Dermis microvascular lymphatic vessel endothelial cell (primary cell): Measurements from ENCODE around the gene ANKRD44. TPM values are rescaled to one million over a fixed set of nuclear protein-coding genes. Genes with fewer than 3 reads are reported as not detected.

Source experiments
- DNase-seq, 2 donors: peaks; one replicate each; pipeline versions ENCODE4 v3.0.0 to v3.0.0-alpha.2; 2010; ENCODE audit warnings: low read depth in 2 of 2
- total RNA-seq: library from RNA; depleted of rRNA; stranded (reverse); fragments of >200 nt; gene quantifications from 2 replicates; pipeline ENCODE4 v1.2.1, GENCODE V29; 2014

The ANKRD44 gene
- total RNA-seq, 1 donor from 2014 or later: 3.6 TPM

DNA sequence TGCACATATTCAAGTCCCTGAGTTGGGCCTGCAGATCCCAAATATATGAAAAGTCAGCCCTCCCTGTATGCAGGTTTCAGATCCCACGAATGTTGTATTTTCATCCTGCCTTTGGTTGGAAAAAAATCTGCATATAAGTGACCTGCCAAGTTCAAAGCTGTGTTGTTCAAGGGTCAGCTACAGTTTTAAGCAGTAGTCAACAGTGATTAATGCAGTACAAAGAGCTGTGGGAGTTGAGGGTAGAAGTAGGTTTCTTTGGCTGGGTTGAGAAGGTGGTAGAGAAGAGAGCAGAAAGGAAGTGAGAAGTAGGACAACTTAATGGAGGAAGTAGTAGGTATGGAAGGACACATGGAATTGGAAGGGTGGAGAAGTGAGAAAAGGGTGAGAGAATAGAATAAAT, 127.9 kb downstream of the ANKRD44 start:
- no peak for DNase-seq

DNA sequence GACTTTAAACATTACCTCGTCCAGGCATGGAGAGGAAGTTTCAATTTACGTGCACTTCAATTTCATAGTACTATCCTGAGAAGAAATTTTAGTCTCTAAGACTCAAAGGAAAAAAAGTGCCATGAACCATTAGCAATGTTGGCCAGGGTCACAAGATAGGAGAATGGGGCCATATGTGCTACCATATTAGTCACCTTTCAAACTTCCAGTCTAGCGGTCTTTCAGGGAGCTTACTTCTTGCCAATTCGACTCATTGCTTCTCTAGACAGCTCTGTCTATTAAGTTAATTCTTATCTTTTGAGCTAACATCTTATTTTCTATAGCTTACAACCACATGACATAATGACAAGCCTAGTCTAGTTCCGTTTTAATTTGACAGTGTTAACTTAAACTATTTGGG, 129.1 kb downstream of the ANKRD44 start:
- DNase-seq: no peak

DNA sequence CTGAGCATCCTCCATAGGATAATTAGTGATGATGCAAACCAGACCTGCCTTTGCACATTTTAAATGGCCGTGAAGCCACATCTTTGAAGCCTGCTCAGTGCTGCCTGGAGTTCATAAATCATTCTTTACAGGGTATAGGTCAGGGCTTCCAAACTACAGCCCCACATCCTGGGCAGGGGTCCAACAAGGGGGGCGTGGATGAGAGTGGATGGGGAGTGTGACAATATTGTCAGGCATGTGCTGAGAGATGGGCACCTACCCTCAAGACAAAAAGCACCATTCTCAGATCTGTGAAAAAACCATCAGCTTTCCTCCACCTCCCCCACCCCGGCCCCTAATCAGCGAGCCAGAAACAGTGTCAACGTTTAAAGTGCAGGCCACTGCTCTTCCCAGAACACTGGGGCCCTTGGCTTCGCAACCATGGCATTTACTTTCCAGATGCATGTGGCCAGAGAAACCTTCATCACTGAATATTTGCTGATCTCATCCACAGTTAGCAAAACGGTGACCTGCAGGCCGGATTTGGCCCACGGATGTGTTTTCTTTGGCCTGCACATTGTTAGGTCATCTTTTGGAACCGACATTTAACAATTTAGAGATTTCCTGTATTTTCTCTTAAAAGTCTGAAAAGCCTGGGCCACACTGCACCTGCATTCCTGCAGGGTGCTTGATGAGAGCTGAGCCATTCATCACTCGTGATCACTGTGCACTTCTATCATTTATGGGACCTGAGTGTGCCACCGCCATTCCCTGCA, 130.7 kb downstream of the ANKRD44 start:
- peak; percentile 67 to 87 for DNase-seq

DNA sequence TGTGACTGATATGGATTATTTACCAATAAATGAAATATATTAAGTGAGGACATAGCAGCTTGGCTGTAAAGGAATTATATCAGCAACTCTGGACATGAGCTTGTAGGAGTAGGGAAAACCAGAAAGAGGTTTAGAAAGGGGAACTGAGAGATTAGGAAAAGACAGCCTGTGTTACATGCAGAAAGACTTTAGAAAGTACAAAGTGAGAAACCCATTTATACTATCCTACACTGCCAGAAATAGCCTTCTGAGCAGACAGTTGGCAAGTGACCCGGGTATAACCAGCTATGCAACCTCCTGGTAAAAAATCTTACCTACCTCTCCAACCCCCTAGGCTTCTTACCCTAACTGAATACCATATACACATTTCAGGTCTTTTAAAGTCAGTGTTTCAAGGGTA, 134.1 kb downstream of the ANKRD44 start:
- no peak for DNase-seq

DNA sequence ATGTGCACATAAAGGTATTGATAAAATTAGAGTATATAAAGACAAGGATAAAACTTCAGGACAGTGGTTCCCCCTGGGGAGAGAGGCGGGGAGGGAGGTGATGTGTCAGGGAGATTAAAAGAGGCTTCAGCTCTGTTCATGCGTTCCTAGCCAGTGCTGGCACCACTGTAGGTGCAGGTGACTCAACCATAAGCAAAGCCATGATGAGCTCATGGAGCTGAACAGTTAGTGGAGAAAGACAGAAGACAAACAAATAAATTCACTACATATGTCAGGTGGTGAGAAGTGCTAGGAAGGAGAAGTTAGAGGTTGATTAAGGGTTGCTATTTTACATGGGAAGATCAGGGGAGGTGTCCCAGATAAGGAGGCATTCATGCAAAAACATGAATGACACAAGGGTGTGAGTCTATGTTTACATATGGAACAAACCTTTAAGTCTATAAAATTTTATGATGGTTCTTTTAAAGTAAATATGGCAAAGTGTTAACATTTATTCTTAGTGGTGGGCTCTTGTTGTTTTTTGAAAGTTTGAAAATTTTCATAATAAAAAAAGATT, 136.0 kb downstream of the ANKRD44 start:
- no peak for DNase-seq

DNA sequence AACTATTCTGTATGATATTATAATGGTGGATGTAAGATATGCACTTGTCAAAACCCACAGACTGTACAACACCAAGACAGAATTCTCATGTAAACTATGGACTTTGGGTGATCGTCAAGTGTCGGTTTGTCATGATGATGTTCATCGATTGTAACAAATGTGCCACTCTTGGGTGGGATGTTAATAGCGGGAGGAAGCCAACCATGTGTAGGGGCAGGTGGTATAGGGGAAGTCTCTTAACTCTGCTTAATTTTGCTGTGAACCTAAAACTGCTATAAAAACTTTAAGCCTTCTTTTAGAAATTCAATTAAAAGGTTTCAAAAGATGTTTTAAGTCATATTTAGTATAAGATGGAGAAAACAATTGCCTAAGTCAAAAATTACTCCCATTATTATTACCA, 139.0 kb downstream of the ANKRD44 start:
- no peak for DNase-seq

DNA sequence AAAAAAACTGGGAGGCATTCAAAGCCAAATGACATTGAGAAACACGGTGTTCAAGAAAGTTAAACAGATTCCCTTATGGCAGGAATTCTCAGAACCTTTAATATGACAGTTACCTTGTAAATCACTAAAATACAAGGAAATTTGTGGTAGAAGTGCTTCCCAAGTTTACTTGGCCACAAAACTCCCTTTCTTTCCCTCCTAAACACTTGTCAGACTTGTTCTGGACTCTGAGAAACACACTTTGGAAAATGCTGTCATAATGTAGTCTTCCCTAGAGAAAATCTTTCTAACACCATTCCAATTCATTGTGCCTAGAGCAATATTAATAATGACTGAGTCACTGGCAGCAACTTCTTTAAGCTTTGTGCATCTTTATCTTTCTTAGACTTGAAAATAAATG, 140.4 kb downstream of the ANKRD44 start:
- no peak for DNase-seq

DNA sequence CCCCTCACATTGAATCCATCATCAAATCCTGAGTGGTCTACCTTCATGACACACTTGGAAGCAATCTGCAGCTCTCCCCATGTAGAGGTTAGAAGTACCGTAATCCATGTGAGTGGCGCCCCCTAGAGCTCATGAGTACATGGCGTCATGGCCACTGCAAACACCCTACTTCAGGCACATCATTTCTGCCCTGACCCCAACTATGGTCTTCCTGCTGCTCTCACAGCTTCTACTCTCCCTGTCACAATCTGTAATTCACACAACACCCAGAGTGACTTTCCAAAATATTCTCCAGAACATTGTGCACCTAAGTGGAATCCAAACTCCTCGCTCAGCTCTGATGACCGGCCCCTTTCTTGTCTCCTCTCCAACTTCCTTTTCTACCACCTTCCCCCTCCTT, 141.9 kb downstream of the ANKRD44 start:
- peak; percentile 30 to 83 for DNase-seq

DNA sequence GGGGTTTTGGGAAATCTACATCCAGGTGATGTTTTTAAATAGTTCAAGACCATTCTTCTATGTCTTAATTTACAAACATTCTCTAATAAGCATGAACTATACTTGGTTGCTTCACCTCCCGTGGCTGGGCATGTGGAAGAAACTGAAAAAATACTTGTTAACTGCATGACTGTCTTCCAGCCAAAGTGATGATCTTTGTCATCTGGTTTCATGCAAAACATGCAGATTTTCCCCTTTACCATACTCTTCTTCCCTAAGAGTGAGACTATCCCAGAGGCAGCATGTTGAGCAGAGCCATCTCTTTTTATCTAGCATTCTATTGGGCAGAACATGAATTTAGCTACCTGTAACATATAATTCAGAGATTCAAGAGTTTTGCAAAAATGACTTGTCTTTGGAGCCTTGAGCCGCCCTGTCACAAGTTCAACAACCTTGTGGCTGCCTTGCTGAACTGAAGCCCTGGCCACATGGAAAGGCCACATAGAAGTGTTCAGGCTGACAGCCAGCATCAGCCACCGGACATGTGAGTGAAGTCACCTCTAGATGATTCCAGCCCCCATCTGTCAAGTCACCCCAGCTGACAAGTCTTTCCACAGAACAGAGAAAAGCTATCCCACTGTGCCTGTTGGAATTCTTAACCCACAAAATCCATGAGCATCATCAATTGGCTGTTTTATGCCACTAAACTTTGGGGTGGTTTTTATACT, 142.8 kb downstream of the ANKRD44 start:
- no peak for DNase-seq

DNA sequence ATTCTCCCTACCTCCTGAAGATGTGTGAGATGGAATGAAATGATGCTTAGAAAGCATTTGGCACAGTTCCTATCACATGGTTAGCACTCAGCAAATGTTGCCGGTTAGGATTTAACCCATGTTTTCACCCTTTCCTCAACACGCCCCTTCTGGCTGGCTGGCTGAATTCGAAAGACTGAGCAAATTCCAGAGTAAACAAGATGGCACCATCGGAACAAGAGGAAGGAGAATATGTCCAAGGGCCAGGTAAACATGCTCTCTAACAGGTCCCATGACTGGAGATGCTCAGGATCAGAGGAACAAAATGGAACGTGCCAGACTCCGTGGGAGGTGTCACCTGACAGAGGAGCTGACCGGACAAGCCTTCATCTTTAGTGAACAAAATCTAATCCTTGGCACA, 145.6 kb downstream of the ANKRD44 start:
- no peak for DNase-seq

DNA sequence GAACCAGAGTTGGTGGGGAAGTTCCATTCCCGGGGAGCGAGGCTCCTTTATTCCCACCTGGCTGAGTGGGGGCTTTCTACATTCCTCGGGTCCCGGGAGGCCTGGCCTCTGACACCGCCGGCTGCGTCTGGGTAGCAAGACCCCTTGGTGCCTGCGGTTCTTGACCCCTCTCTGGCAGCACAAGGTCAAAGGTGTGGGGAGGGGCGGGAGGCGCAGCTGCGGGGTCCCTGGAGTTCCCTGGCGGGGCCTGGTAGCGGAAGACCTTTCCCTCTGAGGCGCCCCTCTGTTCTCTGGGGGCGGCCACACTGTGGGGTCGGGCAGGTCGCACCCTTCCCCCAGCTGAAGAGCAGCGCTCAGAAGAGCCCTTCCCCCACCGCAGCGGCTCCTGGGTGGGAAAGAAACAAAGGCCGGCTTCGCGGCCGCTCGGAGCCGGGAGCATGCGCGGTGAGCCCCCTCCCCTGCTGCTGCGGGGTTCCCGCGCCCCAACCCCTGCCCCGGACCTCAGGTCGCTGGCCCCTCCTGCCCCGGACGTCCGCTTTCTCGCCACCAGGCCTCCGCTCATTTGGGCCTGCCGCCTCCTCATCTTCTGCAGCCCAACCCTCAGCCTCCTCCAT, 146.3 kb downstream of the ANKRD44 start:
- DNase-seq: no peak

DNA sequence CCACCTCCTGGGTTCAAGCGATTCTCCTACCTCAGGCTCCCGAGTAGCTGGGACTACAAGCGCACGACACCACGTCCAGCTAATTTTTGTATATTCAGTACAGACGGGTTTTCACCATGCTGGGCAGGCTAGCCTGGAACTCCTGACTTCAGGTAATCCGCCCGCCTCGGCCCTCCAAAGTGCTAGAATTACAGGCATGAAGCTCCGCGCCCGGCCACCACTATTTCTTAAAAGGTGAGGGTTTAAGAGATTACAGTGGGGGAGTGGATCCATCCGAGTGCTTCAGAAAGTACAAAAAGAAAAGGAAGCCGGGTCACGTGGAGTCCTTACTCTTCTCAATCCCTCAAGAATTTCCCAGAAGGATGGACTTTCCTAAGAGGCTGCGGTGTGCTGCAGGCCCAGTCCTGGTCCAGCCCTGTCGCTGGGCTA, 146.9 kb downstream of the ANKRD44 start:
- no peak for DNase-seq

DNA sequence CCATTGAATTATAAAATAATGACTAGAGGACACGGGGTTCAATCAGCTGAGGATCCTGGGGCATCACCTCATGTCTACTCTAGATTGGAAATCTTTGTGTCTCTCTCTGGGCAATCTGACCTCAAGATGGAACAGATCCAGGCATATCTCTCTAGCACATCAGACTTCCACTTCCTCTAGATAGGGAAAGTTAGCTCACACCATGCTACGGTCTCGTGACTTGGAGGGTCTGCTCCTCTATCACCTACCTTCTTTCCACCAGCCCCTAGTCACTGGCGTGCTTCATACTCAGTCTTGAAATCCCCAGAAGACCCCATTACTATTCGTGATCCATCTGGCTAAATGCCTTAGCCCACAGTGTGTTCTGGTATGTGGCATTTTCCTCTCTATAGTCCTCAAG, 148.8 kb downstream of the ANKRD44 start:
- DNase-seq: no peak

DNA sequence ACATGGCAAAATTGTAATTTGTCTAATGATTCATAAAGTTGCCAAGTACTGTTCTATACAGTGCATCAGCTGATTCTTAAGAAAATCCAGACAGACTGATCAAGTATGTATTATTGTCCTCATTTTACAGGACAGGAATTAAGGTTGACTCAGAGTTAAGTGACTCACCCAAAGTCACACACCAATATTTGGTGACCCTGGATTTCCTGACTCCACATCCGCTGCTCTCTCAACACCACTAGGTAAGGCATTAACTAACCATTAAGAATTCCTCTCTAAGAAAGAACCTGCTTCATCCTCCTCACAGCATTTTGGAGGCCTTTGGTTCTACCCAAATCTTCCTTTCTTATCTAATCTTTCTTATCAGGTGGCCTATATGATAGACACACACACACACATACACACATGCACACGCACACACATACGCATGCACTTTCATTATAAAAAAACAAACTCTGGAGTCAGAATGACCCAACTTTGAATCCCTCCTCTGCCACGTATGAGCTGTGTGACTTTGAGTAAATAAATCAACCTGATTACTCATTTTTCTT, 150.8 kb downstream of the ANKRD44 start:
- peak; percentile 41 to 96 for DNase-seq

DNA sequence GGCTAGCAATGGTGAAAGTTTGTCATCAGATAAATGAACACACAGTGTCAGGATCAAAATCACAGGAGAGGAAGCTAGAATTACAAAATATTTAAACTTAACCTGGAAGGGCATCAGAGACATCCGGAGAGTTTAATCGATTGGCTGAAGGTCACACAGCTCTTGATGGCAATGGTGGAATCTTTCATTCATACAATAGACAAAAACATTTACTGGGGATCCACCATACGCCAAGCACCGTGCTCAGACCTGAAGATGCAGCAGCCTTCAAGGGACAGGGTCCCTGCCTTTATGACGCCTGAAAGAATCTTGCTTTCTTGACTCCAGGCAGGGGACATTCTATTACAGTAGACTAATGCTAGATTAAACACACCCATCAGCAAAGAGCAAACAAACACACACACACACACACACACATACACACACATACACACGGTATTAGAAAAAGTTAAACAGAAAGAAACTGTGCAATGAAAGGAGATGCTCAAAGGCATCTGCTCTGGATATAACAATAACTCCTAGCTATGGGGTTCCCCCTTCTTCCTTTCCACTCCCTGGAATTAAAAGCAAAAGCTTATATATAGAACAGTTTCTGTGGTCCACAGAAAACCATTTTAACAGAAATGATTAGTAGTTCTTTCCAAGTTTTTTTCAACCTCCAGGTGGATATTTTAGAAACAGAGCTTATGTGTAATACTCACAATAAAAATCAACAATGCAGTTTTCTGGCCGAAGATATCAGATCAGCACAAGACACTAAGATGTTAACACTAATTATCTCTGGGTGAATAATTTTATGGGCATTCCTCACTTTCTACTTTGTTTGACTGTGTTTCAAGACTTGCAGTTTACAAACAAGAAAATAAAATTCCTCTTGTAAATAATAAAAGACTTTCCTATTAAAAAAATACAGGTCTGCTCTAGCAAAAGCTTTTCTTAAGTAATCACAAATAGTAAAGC, 151.7 kb downstream of the ANKRD44 start:
- DNase-seq: peak in 1 of 2 donors; percentile 19

DNA sequence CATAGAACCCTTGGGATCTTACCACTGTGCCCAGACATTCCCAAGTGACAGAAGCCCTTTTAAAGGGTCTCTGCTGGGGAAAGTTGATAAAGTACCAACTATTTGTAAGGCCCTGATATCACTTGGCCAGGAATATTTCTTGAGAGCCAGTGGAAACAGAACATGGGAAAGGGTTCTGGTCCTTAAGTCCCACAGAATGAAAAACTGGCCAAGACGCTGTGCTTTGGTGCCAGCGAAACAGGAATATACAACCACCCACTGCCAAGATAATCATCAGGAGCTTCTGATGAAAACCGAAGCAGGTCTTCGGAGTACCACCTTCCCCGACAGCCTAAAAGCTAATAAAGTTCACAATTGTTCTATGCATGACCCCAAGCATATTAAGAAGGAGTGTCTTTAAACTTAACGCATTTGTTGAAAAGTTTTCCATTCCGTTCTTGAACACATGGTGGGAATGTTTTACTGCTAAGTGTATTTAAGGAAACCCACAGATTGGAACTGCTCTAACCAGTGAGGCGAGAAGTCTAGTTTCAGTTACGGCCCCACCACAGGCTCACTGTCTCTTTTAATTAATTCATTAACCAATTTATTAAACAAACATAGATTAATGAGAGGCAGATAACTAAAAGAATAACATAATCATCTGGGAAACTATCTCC, 152.6 kb downstream of the ANKRD44 start:
- DNase-seq: no peak

DNA sequence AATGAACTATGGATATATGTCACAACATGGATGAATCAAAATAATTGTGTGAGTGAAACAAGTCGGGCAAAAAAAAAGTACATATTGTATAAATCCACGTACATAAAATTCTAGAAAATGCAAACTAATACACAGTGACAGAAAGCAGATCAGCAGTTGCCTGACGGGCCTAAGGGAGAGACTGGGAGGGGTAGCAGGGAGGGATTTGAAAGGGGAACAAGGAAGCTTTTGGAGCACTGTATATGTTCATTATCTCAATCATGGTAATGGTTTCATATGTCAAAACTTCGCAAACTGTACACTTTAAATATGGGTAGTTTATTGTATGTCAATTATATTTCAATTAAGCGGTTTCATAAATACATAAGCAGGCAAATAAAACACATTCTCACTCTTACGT, 153.8 kb downstream of the ANKRD44 start:
- DNase-seq: no peak

DNA sequence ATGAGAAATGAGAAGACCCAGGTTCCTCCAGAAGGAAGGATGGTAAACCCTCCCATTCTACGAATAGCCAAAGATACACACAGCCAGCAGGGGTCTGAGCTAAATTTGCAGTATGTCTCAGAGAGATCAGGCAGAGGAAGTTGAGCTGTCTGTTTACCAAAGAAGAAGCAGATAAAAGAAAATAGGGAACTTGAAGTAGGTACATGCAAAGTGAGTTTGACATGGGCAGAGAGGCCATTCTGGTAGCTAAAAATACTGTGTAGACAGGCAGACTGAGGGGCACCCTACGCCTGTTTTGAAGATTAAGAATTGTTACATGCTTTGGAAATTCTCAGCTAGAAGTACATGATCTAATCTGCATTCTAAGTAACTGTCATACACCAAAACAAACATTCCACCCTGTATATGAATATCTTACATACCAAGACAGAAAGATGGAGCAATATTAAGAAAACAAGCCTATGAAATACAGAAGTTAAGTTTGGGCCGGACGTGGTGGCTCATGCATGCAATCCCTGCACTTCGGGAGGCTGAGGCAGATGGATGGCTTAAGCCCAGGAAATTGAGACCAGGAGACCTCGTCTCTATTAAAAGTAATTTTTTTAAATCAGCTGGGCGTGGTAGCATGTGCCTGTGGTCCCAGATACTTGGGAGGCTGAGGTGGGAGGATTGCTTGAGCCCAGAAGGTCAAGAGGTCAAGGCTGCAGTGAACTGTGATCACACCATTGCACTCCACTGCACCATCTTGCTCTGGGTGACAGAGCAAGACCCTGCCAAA, 157.9 kb downstream of the ANKRD44 start:
- DNase-seq: no peak

DNA sequence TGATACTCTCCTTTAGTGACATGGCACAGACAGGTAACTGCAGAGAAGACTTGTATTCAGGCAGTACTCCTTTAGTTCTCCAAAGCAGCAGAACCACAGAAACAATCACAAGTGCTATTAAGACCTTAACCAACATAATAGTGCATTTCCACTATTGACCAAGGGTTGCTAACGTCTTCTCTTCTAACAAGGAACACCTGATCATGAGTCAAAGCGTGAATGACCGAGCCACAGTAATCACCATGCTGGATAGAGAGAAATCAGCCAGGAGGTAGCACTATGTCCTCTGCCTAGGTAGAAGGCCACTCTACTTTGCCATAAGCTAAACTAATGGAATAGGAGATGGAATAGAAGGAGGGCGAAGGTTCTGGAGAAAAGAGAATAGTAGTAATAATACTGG, 161.0 kb downstream of the ANKRD44 start:
- DNase-seq: no peak

DNA sequence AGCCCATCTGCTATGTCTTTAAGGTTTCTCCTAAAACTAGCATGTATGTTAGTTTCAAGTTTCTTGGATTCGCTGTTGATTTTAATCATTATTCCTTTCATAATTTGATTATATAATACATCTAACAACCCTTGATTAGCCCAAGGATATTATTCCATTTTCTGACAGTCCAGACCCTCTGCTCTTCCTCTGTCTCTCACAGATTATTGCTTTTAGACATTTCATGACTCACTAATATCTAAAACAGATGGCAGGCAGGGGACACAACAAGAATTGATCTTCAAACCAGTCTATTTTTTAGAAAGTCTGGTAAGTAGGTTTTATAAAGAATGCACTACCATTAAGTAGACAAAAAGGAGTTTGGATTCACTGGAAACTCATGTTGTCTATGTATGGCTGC, 162.2 kb downstream of the ANKRD44 start:
- DNase-seq: no peak
